HG03095 (cell line): Measurements from ENCODE around the gene SRMS.
"Not testable (repeated sequence)": the region's sequence is repeated elsewhere in the genome, so short reads cannot be mapped to it uniquely, and the experiment has no call there.

Experiments
- ATAC-seq: cut with Tn5 transposase; IDR thresholded peaks from one replicate; pipeline ENCODE4 v1.9.1; 2021; ENCODE audit warnings: moderate library complexity; ENCODE audit not compliant: unreplicated experiment

SRMS gene

DNA sequence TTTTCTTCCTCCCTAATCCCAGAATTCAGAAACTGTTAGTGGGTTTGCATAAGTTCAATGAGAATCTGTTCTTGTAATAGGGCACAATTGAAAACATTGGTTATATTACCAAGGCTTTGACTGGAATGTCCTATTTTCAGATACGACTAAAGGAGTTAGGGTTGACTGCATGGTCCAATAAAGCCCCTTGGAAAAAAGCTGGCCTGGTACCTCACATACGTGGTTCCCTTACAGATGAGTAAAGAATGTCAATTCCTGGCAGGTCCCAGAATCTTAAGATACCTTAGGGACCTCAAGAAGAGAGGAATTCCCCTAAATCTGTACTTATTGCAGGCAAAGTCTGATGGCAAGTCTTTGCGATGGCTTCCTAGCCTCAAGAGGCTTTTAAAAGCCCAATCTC, 22.4 kb downstream of the SRMS start:
- ATAC-seq: no peak

DNA sequence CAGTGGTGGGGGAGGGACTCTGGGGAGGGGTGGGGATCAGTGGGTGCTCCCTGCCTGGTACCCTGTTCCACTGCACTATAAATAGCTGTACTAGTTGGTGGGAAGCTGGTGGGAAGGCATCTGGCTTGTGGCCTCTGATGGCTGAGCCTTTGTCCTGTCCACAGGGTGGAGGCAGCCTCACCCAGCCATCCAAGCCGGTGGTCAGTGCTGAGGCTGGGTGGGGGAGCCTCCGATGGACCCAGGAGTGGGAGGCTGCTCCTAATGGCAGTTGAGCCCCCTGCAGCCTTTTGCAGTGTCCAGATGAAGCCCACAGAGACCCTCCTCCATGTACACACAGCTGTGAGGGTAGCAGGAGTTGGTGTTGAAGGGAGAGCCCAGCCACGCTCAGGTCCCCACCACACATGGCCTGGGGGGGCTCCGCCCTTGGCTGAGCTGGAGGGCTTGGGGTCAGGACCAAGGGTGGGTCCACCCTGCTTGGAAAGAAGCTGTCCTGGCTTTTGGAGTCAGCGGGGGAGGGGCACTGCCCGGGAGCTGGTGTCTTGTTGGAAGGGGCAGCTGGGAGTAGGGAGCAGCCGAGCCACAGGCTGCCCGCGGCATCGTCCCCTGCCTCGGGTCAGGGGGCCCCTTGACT, 24.5 kb downstream of the SRMS start:
- no peak for ATAC-seq

DNA sequence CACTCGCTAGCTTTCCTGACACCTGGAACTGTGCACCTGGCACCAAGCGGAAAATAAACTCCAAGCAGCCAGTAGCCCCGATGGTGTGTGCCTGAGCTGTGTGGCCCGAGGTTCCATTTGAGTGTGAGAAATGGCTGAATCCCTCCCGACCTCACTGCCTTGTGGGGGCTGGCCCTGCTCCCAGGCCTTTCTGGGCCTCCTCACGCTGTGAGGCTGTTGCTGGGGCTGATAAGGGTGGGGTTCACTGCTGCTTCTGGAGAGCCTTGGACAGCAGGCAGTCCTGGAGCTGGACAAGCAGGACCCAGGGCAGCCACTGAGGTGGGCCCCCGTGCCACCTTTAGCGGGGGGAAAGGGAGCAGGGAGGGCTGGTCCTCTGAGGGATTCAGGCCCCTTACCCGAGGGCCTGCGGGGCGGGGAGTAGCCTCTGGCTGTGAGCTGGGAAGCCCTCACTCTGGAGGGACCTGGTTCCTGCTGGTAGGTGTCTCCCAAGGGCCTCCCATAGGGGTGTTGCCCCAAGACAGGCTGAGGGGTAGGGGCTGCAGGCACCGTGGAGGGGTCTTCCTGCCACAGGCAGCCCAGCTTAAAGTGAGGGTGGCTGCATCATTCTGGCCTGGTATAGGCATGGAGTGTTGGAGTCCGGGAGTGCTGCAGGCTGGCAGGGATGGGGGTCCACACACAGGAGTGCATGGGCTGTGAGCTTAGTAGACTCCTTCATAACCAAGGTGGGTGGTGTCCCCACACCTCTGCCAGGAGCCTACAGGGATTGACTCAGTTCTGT, 25.3 kb downstream of the SRMS start:
- no peak for ATAC-seq

GRCh38 chr20:63521602-63522001, 25.9 kb downstream of the SRMS start:
- no peak for ATAC-seq

DNA sequence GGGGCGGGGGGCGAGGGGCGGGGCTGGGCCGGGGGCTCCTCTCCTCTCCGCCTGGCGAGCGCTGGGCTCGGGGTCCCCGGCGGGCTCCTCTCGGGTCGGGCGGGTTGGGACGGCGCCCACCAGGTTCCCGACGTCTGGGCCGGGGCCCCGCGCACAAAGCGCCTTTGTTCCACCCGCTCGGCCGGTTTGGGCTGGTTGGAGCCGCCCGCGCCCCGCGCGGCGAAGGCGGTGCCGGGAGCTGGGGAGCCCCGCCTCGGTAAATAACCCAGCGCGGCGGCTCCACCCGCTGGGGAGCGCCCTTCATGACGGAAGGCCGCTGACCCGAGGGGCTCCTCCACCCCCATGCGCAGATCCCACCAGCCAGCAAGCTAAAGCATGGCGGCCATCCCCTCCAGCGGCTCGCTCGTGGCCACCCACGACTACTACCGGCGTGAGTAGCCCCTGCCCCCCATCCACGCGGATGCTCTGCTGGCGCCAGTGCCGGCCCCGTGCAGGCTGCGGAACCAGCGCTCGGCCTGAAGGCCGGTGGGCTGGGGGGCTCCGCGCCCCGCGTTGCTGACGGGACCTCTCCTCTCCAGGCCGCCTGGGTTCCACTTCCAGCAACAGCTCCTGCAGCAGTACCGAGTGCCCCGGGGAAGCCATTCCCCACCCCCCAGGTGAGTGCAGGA, 26.5 kb downstream of the SRMS start:
- ATAC-seq: peak; percentile 40

- peak; percentile 60 for ATAC-seq
Measured at GRCh38 chr20:63520504-63520933, 27.0 kb downstream of the SRMS start, which contains the start of gene PPDPF. PPDPF (plus strand) TSS chr20:63520765; CDS start chr20:63521309, 544 bp downstream.

- ATAC-seq: peak; percentile 34
Measured at GRCh38 chr20:63519668-63520503, 27.7 kb downstream of the SRMS start.

DNA sequence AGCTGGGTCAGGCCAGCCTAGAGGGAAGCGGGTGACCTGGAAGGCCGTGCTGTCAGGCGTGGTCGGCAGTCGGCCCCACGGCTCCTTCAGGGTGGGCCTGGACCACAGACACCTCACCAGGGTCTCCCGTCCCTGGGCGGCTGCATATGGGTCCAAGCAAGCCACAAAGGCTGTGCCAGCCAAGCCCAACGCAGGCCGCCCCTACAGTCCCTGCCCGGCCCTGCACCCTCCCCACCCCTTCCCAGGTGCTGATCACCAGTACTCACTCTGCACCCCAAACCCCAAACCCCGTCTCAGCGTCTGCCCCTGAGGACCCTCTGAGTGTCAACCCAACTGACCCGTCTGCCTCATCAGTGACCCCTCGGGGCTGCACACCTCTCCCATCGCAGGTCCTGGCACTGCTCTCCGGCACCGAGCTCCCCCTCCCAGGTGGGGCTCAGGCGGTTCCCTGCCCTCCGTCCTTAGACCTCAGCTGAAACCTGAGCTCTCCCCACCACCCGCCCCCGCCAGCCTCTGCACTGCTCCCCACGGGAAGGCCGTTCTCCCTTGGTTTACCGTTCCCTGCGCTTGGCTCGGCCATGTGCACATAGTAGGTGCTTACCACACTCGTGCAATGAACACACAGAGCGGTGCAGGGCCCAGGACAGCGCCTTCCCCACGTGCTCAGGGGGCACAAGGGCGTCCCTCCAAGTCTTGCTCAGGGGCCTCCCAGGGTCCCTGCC, 28.4 kb downstream of the SRMS start:
- ATAC-seq: no peak

DNA sequence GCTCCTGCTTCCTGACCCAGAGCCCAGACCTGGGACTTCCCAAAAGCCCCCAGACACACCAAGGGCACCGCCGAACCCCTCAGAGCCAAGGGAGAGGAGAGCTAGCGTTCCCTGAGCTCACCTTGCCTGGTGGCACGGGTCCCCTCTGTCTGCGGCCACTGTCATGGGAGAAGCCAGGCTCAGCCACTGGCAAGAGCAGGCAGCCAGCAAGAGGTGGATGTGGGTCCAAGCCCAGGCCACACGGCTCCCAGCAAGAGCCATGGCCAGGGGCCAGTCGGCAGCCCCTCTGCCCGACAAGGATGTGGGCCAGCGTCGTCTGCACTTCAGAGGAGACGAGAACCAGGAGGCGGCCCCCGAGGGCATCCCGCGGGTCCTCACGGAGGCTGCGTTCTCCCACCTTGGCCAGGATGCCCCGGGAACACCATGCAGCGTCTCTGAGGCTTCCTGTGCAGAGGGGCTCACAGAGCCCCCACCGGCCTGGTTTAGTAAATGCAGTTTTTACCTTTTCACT, 29.1 kb downstream of the SRMS start:
- no peak for ATAC-seq

GRCh38 chr20:63517376-63518309, 29.9 kb downstream of the SRMS start:
- ATAC-seq: no peak

DNA sequence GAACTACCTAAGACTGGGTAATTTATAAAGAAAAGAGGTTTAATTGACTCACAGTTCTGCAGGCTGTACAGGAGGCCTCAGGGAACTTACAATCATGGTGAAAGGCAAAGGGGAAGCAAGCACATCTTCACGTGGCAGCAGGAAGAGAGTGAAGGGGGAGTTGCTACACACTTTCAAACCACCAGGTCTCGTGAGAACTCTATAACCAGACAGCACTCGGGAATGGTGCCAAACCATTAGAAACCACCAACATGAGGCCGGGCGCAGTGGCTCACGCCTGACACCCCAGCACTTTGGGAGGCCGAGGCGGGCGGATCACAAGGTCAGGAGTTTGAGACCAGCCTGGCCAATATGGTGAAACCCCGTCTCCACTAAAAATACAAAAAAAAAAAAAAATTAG, 33.0 kb downstream of the SRMS start:
- not testable (repeated sequence) for ATAC-seq

DNA sequence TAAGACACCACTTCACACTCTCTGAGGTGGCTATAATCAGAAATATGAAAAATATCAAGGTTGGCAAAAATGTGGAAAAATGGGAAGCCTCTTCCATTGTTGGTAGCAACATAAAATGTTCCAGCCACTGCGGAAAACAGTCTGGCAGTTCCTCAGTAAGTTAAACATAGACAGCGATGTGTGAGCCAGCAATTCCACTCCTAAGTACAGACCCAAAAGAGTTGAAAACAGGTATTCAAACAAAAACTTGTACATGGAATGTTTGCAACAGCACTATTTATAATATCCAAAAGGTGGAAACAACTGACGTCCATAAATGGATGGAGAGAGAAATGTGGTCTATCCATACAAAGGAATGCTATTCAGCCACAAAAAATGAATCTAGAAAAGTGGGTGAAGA, 34.3 kb downstream of the SRMS start:
- ATAC-seq: no peak

GRCh38 chr20:63509088-63509564, 38.4 kb downstream of the SRMS start:
- ATAC-seq: no peak

DNA sequence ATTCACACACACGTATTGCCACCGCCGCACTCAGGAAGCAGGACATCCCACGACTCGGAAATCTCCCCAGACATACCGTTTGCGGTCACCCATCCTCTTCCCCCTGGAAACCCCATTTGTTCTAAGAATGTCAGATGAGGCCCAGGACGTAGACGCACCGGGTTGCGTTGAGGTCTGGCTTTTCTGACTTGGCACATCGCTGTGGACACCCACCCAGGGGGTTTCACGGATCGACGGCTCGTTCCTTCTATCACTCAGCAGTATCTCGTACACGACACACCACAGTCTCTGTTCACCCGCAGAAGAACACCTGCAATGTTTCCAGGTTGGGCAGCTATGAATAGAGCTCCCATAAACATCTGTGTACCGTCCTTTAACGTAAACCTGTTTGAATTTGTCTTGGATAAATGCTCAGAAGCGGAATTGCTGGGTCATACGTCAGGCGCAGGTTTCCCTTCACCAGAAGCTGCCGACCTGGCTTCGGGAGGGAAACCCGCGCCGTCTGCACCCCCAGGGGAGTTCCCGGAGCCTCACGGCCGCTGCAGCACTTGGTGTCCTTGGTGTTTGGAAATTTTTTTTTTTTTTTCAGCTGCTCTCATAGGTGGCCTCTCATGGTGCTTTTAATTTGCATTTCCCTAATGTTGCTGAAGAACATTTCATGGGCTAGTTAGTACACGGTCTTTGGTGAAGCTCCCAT, 39.3 kb downstream of the SRMS start:
- ATAC-seq: no peak

- ATAC-seq: no peak
Measured at GRCh38 chr20:63507083-63507743, 40.3 kb downstream of the SRMS start.

- ATAC-seq: no peak
Measured at GRCh38 chr20:63505723-63506122, 41.8 kb downstream of the SRMS start.

DNA sequence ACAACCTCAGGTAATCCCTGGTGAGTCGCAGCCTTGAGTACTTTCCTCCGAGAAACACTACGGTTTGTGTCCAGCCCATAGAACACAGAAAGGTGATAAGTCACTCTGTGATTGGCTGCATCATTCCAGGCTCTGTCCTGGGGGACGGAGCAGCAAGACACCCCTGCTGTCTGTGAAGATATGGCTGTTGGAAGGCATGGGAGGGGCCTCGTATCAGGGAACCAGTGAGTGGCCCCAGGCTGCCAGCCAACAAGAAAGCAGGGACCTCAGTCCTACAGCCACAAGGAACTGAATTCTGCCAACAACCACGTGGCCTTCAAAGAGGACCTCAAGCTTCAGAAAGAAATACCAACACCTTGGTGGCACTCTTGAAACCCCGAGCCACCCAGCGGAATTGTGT, 42.3 kb downstream of the SRMS start:
- no peak for ATAC-seq

DNA sequence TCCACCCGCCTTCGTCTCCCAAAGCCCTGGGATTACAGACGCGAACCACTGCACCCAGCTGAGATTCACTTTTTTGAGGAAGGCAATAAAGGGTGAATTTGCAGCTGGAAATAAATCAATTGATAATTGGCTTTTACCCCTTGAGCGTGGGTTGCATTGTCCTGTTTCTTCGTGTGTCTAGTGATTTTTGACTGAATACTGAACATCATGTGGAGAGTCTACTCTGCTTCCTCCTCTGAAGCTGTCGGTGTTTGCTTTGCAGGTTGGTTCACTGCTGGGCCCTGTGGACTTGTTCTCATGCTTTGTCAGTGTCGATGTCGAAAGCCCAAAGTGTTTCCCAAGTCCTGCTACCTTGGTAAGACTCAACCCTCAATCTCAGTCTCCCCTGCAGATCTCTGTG, 42.9 kb downstream of the SRMS start:
- no peak for ATAC-seq
